ENCODE data around the gene THADA.

THADA gene

DNA sequence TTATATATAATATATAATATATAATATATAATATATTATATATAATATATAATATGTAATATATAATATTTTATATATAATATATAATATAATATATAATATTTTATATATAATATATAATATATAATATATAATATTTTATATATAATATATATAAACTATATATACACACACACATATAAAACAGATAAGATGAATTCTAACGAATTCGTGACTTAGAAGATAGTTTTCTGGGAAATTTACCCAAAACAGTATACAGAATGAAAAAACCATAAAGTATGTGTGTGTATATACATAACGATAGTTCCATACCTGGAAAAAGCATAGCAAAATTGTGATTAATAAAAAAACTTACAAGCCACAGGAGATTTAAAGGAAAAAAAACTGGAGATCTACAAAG, 80.6 kb downstream of the THADA start:
- in situ Hi-C loops (cut with HindIII; ENCODE audit: low sequenced_read_pairs), result no loop called here
- DNase-seq (ENCODE audit: low read depth, low spot score), result no peak
- TF ChIP-seq, protein P1, sequence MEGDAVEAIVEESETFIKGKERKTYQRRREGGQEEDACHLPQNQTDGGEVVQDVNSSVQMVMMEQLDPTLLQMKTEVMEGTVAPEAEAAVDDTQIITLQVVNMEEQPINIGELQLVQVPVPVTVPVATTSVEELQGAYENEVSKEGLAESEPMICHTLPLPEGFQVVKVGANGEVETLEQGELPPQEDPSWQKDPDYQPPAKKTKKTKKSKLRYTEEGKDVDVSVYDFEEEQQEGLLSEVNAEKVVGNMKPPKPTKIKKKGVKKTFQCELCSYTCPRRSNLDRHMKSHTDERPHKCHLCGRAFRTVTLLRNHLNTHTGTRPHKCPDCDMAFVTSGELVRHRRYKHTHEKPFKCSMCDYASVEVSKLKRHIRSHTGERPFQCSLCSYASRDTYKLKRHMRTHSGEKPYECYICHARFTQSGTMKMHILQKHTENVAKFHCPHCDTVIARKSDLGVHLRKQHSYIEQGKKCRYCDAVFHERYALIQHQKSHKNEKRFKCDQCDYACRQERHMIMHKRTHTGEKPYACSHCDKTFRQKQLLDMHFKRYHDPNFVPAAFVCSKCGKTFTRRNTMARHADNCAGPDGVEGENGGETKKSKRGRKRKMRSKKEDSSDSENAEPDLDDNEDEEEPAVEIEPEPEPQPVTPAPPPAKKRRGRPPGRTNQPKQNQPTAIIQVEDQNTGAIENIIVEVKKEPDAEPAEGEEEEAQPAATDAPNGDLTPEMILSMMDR (IDR thresholded peaks at IDR 0.05; ENCODE audit: low read depth, low read length), result no peak
- H3K4me3 ChIP-seq (ENCODE audit: low read depth, low read length), result no peak overlapping the region

DNA sequence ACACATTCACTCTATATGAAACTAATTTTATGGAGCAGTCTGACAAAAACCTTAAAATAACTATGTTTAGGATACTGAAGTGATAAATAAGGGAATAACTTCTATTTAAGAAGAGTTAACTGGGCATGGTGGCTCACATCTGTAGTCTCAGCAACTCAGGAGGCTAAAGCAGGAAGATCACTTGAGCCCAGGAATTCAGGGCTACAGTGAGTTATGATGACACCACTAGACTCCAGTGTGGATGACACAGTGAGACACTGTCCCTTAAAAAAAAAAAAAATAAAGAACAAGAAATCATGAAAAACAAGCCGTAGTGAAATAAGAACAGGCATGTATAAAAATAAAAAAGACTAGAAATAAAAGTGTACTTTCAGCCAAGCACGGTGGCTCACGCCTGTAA, 82.0 kb downstream of the THADA start:
- no peak overlapping the region for H3K4me3 ChIP-seq (ENCODE audit: low read depth, low read length)
- TF ChIP-seq, protein P1 (IDR thresholded peaks at IDR 0.05; ENCODE audit: low read depth, low read length), result no peak
- DNase-seq (ENCODE audit: low read depth, low spot score), result no peak
- in situ Hi-C loops (cut with HindIII; ENCODE audit: low sequenced_read_pairs), result no loop called here

DNA sequence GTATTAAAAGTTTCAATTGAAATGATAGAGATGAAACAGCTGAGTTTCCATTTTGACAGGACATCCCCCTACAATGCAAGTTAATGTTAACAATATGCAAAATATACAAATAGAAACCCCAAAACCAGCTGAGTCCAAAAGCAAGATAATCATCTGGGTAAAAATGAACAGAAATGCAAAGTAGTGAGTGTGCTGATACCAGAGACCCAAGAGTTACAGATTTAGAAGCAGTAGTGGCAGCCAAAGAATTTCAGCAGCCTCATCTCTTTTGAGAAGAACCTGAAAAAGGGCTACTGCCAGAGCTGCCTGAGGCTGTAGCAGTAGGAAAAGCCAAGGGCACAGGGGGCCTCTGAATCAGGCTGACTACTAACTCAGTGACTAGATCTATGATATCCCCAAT, 82.6 kb downstream of the THADA start:
- DNase-seq (ENCODE audit: low read depth, low spot score), result no peak
- TF ChIP-seq, protein P1 (IDR thresholded peaks at IDR 0.05; ENCODE audit: low read depth, low read length), result no peak
- in situ Hi-C loops (cut with HindIII; ENCODE audit: low sequenced_read_pairs), result no loop called here
- H3K4me3 ChIP-seq (ENCODE audit: low read depth, low read length), result no peak overlapping the region

DNA sequence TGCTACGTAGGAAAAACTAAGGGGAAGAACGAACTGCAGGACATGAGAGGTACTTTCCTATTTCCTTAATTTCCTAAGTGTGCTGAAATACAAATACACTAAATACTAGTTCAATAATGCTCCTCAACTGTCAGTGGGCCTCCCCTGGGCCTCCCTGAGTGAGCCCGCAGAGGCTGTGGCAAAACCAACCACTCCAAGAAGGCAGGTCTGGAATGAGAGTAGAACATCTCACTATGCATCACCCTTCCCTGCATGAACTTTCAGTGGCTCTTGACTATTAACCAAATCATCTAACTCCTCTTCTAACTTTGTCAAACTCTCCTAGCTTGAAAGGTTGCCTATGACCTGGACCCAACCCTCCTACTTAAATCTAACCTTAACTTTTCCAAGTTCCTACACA, 84.6 kb downstream of the THADA start:
- in situ Hi-C loops (cut with HindIII; ENCODE audit: low sequenced_read_pairs), result no loop called here
- TF ChIP-seq, protein P1 (IDR thresholded peaks at IDR 0.05; ENCODE audit: low read depth, low read length), result no peak
- no peak overlapping the region for H3K4me3 ChIP-seq (ENCODE audit: low read depth, low read length)
- no peak for DNase-seq (ENCODE audit: low read depth, low spot score)

DNA sequence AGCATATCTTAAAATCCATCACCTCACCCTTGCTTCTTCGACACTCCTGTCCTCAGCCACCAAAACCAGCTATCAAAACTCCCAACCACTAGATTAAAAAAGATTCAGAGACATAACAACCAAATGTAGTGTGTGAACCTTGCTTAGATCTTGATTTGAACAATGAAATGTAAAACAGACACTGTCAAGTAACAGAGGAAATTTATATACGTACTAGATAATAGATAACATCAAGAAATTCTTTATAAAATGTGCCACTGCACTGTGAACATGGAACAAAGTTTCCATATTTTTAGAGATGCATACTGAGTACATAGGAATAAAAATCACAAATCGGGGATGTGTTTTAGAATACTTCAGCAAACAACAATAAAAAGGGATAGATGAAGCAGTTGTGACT, 86.0 kb downstream of the THADA start:
- no peak for DNase-seq (ENCODE audit: low read depth, low spot score)
- TF ChIP-seq, protein P1 (IDR thresholded peaks at IDR 0.05; ENCODE audit: low read depth, low read length), result no peak
- in situ Hi-C loops (cut with HindIII; ENCODE audit: low sequenced_read_pairs), result no loop called here
- no peak overlapping the region for H3K4me3 ChIP-seq (ENCODE audit: low read depth, low read length)

DNA sequence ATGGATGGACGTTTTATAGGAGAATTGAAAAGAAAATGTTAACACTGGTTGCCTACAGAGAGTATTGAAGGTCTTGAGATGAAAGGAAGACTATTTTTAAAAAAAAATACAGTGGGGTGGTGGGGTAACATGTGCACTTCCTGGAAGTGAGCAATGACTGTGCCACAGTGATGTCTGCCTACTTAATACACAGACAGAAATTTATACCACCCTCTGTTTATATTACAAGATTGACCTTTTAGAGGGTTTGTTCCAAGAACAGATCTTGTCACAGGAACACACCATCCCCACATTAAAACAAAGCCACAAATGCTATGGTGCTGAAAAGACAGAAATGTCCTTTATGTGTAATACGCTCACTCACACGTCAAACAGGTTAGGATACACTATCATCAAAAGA, 87.6 kb downstream of the THADA start:
- TF ChIP-seq, protein P1 (IDR thresholded peaks at IDR 0.05; ENCODE audit: low read depth, low read length), result no peak
- H3K4me3 ChIP-seq (ENCODE audit: low read depth, low read length), result no peak overlapping the region
- no peak for DNase-seq (ENCODE audit: low read depth, low spot score)
- in situ Hi-C loops (cut with HindIII; ENCODE audit: low sequenced_read_pairs), result no loop called here

DNA sequence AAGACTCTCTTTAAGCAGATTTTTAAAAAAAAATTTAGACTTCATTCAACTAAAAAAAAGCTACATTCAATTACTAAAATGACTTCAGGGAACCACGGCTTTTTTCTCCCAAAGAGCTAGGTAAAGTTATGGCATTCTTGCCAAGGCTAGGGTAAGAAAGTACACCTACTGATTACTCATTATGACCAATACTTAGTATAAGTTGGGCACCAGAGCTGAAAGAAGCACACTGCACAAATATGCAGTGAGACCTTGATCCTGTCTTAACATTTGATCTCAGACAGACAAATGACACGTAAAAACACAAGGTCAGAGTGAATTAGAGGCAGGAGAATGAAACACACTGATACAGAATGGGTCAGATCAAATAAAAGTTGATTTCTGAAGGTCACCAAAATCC, 88.7 kb downstream of the THADA start:
- DNase-seq (ENCODE audit: low read depth, low spot score), result no peak
- TF ChIP-seq, protein P1 (IDR thresholded peaks at IDR 0.05; ENCODE audit: low read depth, low read length), result no peak
- in situ Hi-C loops (cut with HindIII; ENCODE audit: low sequenced_read_pairs), result no loop called here

More for the DNA sequence above, 88.7 kb downstream of the THADA start:
- H3K4me3 ChIP-seq (ENCODE audit: low read depth, low read length), result no peak overlapping the region
